ENCODE measurements around the gene NOTCH4. TPM values are rescaled to one million over a fixed set of nuclear protein-coding genes. Genes with fewer than 3 reads are reported as not detected.

Gene NOTCH4
- total and polyA plus RNA-seq, 12 donors = 7.1 to 136 (median 20.2) TPM

- H3K9me3 ChIP-seq (replicated peaks in 1 of 3) = no peaks in the 10 kb centered on the region
- peak overlapping the region in 1 of 5 donors; percentile 75 for H3K27ac ChIP-seq
- H3K27me3 ChIP-seq = no peaks in the 10 kb centered on the region
- TF ChIP-seq, protein P1, sequence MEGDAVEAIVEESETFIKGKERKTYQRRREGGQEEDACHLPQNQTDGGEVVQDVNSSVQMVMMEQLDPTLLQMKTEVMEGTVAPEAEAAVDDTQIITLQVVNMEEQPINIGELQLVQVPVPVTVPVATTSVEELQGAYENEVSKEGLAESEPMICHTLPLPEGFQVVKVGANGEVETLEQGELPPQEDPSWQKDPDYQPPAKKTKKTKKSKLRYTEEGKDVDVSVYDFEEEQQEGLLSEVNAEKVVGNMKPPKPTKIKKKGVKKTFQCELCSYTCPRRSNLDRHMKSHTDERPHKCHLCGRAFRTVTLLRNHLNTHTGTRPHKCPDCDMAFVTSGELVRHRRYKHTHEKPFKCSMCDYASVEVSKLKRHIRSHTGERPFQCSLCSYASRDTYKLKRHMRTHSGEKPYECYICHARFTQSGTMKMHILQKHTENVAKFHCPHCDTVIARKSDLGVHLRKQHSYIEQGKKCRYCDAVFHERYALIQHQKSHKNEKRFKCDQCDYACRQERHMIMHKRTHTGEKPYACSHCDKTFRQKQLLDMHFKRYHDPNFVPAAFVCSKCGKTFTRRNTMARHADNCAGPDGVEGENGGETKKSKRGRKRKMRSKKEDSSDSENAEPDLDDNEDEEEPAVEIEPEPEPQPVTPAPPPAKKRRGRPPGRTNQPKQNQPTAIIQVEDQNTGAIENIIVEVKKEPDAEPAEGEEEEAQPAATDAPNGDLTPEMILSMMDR (IDR thresholded peaks at IDR 0.05) = no peak
- TF ChIP-seq POLR2A (IDR thresholded peaks at IDR 0.05) = no peak
- peak in 1 of 7 donors; percentile 45 for DNase-seq
- 66 to 87% (median 72%) methylated on average over 4 to 8 of the region's 8 CpGs for WGBS, 4 donors
- intact Hi-C loops (cut with DNase I) = no loop called here
- H3K4me1 ChIP-seq (replicated peaks in 1 of 2) = no peaks in the 10 kb centered on the region
- H3K36me3 ChIP-seq (replicated peaks in 1 of 2) = no peaks in the 10 kb centered on the region
- no peak overlapping the region for H3K4me3 ChIP-seq
Observed at GRCh38 chr6:32222333-32223230, 1.3 kb downstream of the NOTCH4 start.

DNA sequence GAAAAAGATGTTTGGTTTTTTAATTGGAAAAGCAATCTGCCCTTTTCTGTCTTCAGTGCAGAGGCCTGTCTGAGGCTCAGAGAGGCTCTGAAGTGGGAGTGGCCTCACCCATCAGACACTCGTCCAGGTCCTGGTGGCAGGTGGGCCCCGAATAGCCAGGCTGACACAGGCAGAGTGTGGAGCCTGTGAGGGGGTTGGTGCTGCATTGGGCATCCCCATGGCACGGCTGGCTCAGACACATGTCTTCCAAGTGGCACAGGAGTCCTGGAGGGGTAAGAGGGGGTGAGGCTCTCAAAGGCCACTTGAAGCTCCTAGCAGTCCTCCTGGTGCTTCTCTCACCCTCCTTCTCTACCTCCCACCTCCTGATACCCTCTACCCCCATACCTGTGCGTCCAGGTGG lies 3.8 kb downstream of the NOTCH4 start:
- peak in 1 of 7 donors; percentile 21 for DNase-seq
- Histone ChIP-seq H3K9me3 (replicated peaks in 1 of 3) (no peaks in the 10 kb centered on the region), H3K4me3 (no peak overlapping the region), H3K4me1 (replicated peaks in 1 of 2) (no peaks in the 10 kb centered on the region), H3K36me3 (replicated peaks in 1 of 2) (no peaks in the 10 kb centered on the region), H3K27ac (no peak overlapping the region), H3K27me3 (no peaks in the 10 kb centered on the region)
- WGBS, 4 donors = 44 to 80% (median 67%) methylated on average over 4 of the region's 4 CpGs
- TF ChIP-seq, protein P1 (IDR thresholded peaks at IDR 0.05) = no peak
- TF ChIP-seq POLR2A (IDR thresholded peaks at IDR 0.05) = no peak
- intact Hi-C loops (cut with DNase I) = no loop called here

GRCh38 chr6:32218167-32218566 lies 5.7 kb downstream of the NOTCH4 start:
- no peaks in the 10 kb centered on the region for H3K9me3 ChIP-seq (replicated peaks in 1 of 3)
- intact Hi-C loops (cut with DNase I) = no loop called here
- peak in 1 of 7 donors; percentile 30 for DNase-seq
- H3K27me3 ChIP-seq = no peaks in the 10 kb centered on the region
- TF ChIP-seq, protein P1 (IDR thresholded peaks at IDR 0.05) = no peak
- TF ChIP-seq POLR2A (IDR thresholded peaks at IDR 0.05) = no peak
- no peak overlapping the region for H3K27ac ChIP-seq
- H3K36me3 ChIP-seq (replicated peaks in 1 of 2) = no peaks in the 10 kb centered on the region
- H3K4me3 ChIP-seq = no peak overlapping the region
- WGBS, 4 donors = 74 to 87% (median 80%) methylated on average over 3 to 7 of the region's 7 CpGs
- no peaks in the 10 kb centered on the region for H3K4me1 ChIP-seq (replicated peaks in 1 of 2)

DNA sequence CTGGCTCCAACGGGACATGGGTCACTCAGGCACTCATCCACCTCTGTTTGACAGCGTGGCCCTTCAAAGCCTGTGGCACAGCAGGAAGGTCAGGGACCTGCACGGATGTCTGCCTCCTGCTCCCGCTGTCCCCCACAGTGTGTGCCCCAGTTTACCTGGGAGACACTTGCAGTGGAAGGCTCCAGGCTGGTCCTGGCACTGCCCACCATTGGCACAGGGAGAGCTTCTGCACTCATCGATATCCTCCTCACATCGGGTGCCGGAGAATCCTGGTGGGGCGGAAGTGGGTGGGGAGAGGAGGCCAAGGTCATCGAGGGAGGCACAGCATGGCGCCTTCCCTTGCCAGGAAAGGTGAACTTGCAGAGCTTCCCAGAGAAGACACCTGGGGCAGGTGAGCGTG lies 6.9 kb downstream of the NOTCH4 start:
- Histone ChIP-seq H3K4me3 (no peak overlapping the region), H3K36me3 (replicated peaks in 1 of 2) (no peaks in the 10 kb centered on the region), H3K27me3 (no peaks in the 10 kb centered on the region), H3K4me1 (replicated peaks in 1 of 2) (no peaks in the 10 kb centered on the region), H3K9me3 (replicated peaks in 1 of 3) (no peaks in the 10 kb centered on the region), H3K27ac (no peak overlapping the region)
- intact Hi-C loops (cut with DNase I) = no loop called here
- 81 to 87% (median 83%) methylated on average over 3 to 11 of the region's 11 CpGs for WGBS, 4 donors
- no peak for TF ChIP-seq POLR2A (IDR thresholded peaks at IDR 0.05)
- TF ChIP-seq, protein P1 (IDR thresholded peaks at IDR 0.05) = no peak
- no peak for DNase-seq

Data from adrenal gland (tissue), 12 donors.